ENCODE results near the gene DMRTC2.
A peak's percentile ranks its signal among the peaks of the same experiment; 100 is the strongest.

The DMRTC2 gene

GRCh38 chr19:41886761-41887710 lies 42.2 kb downstream of the DMRTC2 start:
- 75% methylated on average over 11 of the region's 13 CpGs for WGBS
- Histone ChIP-seq H2BK5ac (ENCODE audit: low read depth, low read length, poor library complexity, severe bottlenecking) (no peak overlapping the region), H2BK15ac (ENCODE audit: low read depth, poor library complexity, severe bottlenecking) (no peak overlapping the region), H2BK120ac (ENCODE audit: low read depth, low read length) (no peak overlapping the region), H3K23ac (ENCODE audit: low read length in 2 of 2) (no peak overlapping the region), H2AFZ (ENCODE audit: low read depth, low read length) (no peak overlapping the region), H3K9me3 (ENCODE audit: control insufficient read depth, low read length) (no peaks in the 10 kb centered on the region), H3K27ac (ENCODE audit: low read length, poor library complexity, severe bottlenecking) (peak overlapping the region; percentile 32), H3K9ac (ENCODE audit: low read length) (peak overlapping the region; percentile 37), H3K27me3 (ENCODE audit: control insufficient read depth in 1 of 2, insufficient read depth in 1 of 2, low read length in 2 of 2) (no peaks in the 10 kb centered on the region), H3K79me1 (replicated peaks; ENCODE audit: low read length, poor library complexity, severe bottlenecking) (peaks cover 41% of the 10 kb centered on the region), H2BK12ac (ENCODE audit: low read length in 2 of 2) (no peak overlapping the region), H4K91ac (ENCODE audit: low read length) (no peak overlapping the region), H3K14ac (ENCODE audit: low read length in 2 of 2) (no peak overlapping the region), H3K4me3 (ENCODE audit: insufficient read depth in 1 of 2, low read depth in 1 of 2, low read length in 2 of 2) (no peak overlapping the region), H3K4me2 (ENCODE audit: low read length, poor library complexity, severe bottlenecking) (peak overlapping the region; percentile 34), H2AK5ac (ENCODE audit: low read length, severe bottlenecking) (peak overlapping the region; percentile 59), H3K4me1 (ENCODE audit: control insufficient read depth, insufficient read depth, low read depth, low read length) (peaks cover 26% of the 10 kb centered on the region), H3K4ac (ENCODE audit: low read depth in 1 of 2, low read length in 2 of 2) (no peak overlapping the region), H3K18ac (ENCODE audit: low read depth in 1 of 2, low read length in 2 of 2) (no peak overlapping the region), H3K36me3 (ENCODE audit: control insufficient read depth in 1 of 2, insufficient read depth in 2 of 2, low read depth in 1 of 2, low read length in 2 of 2) (peaks cover 26 to 30% of the 10 kb centered on the region in 2 experiments), H4K8ac (ENCODE audit: low read length) (no peak overlapping the region)
- no peak for DNase-seq

GRCh38 chr19:41887711-41888382 lies 43.0 kb downstream of the DMRTC2 start:
- no peak overlapping the region for H2BK12ac ChIP-seq (ENCODE audit: low read length in 2 of 2)
- no peak overlapping the region for H3K18ac ChIP-seq (ENCODE audit: low read depth in 1 of 2, low read length in 2 of 2)
- no peaks in the 10 kb centered on the region for H3K27me3 ChIP-seq (ENCODE audit: control insufficient read depth in 1 of 2, insufficient read depth in 1 of 2, low read length in 2 of 2)
- peak overlapping the region; percentile 34 for H3K4me2 ChIP-seq (ENCODE audit: low read length, poor library complexity, severe bottlenecking)
- H4K91ac ChIP-seq (ENCODE audit: low read length), result no peak overlapping the region
- peaks cover 25% of the 10 kb centered on the region for H3K4me1 ChIP-seq (ENCODE audit: control insufficient read depth, insufficient read depth, low read depth, low read length)
- H3K14ac ChIP-seq (ENCODE audit: low read length in 2 of 2), result no peak overlapping the region
- no peak overlapping the region for H2BK120ac ChIP-seq (ENCODE audit: low read depth, low read length)
- peaks cover 34 to 38% of the 10 kb centered on the region in 2 experiments for H3K36me3 ChIP-seq (ENCODE audit: control insufficient read depth in 1 of 2, insufficient read depth in 2 of 2, low read depth in 1 of 2, low read length in 2 of 2)
- no peak overlapping the region for H2AFZ ChIP-seq (ENCODE audit: low read depth, low read length)
- peak; percentile 20 for DNase-seq
- no peaks in the 10 kb centered on the region for H3K9me3 ChIP-seq (ENCODE audit: control insufficient read depth, low read length)
- WGBS, result 72% methylated on average over 8 of the region's 17 CpGs
- peak overlapping the region; percentile 4 for H4K8ac ChIP-seq (ENCODE audit: low read length)
- H2BK5ac ChIP-seq (ENCODE audit: low read depth, low read length, poor library complexity, severe bottlenecking), result no peak overlapping the region
- peak overlapping the region; percentile 52 for H3K27ac ChIP-seq (ENCODE audit: low read length, poor library complexity, severe bottlenecking)
- H3K9ac ChIP-seq (ENCODE audit: low read length), result no peak overlapping the region
- H3K4ac ChIP-seq (ENCODE audit: low read depth in 1 of 2, low read length in 2 of 2), result no peak overlapping the region
- H2AK5ac ChIP-seq (ENCODE audit: low read length, severe bottlenecking), result peak overlapping the region; percentile 59
- H2BK15ac ChIP-seq (ENCODE audit: low read depth, poor library complexity, severe bottlenecking), result no peak overlapping the region
- peaks cover 48% of the 10 kb centered on the region for H3K79me1 ChIP-seq (replicated peaks; ENCODE audit: low read length, poor library complexity, severe bottlenecking)
- no peak overlapping the region for H3K23ac ChIP-seq (ENCODE audit: low read length in 2 of 2)
- no peak overlapping the region for H3K4me3 ChIP-seq (ENCODE audit: insufficient read depth in 1 of 2, low read depth in 1 of 2, low read length in 2 of 2)

- Histone ChIP-seq H2BK15ac (ENCODE audit: low read depth, poor library complexity, severe bottlenecking) (no peak overlapping the region), H3K27me3 (ENCODE audit: control insufficient read depth in 1 of 2, insufficient read depth in 1 of 2, low read length in 2 of 2) (no peaks in the 10 kb centered on the region), H2AFZ (ENCODE audit: low read depth, low read length) (no peak overlapping the region), H4K91ac (ENCODE audit: low read length) (no peak overlapping the region), H2BK12ac (ENCODE audit: low read length in 2 of 2) (no peak overlapping the region), H3K4ac (ENCODE audit: low read depth in 1 of 2, low read length in 2 of 2) (no peak overlapping the region), H2AK5ac (ENCODE audit: low read length, severe bottlenecking) (no peak overlapping the region), H2BK120ac (ENCODE audit: low read depth, low read length) (no peak overlapping the region), H3K14ac (ENCODE audit: low read length in 2 of 2) (no peak overlapping the region), H3K9me3 (ENCODE audit: control insufficient read depth, low read length) (no peaks in the 10 kb centered on the region), H3K4me3 (ENCODE audit: insufficient read depth in 1 of 2, low read depth in 1 of 2, low read length in 2 of 2) (no peak overlapping the region), H3K36me3 (ENCODE audit: control insufficient read depth in 1 of 2, insufficient read depth in 2 of 2, low read depth in 1 of 2, low read length in 2 of 2) (peaks cover 37 to 44% of the 10 kb centered on the region in 2 experiments), H4K8ac (ENCODE audit: low read length) (no peak overlapping the region), H3K4me2 (ENCODE audit: low read length, poor library complexity, severe bottlenecking) (no peak overlapping the region), H3K4me1 (ENCODE audit: control insufficient read depth, insufficient read depth, low read depth, low read length) (peaks cover 26% of the 10 kb centered on the region), H3K9ac (ENCODE audit: low read length) (no peak overlapping the region), H3K27ac (ENCODE audit: low read length, poor library complexity, severe bottlenecking) (no peak overlapping the region), H2BK5ac (ENCODE audit: low read depth, low read length, poor library complexity, severe bottlenecking) (no peak overlapping the region), H3K79me1 (replicated peaks; ENCODE audit: low read length, poor library complexity, severe bottlenecking) (peaks cover 51% of the 10 kb centered on the region), H3K23ac (ENCODE audit: low read length in 2 of 2) (no peak overlapping the region), H3K18ac (ENCODE audit: low read depth in 1 of 2, low read length in 2 of 2) (no peak overlapping the region)
- no peak for DNase-seq
- 94% methylated on average over 12 of the region's 12 CpGs for WGBS
These were observed 44.1 kb downstream of the DMRTC2 start for GRCh38 chr19:41888926-41889325.

- H3K79me1 ChIP-seq (replicated peaks; ENCODE audit: low read length, poor library complexity, severe bottlenecking), result peaks cover 47% of the 10 kb centered on the region
- H3K4me1 ChIP-seq (ENCODE audit: control insufficient read depth, insufficient read depth, low read depth, low read length), result peaks cover 26% of the 10 kb centered on the region
- no peak overlapping the region for H2AK5ac ChIP-seq (ENCODE audit: low read length, severe bottlenecking)
- H3K4ac ChIP-seq (ENCODE audit: low read depth in 1 of 2, low read length in 2 of 2), result no peak overlapping the region
- peaks cover 44 to 54% of the 10 kb centered on the region in 2 experiments for H3K36me3 ChIP-seq (ENCODE audit: control insufficient read depth in 1 of 2, insufficient read depth in 2 of 2, low read depth in 1 of 2, low read length in 2 of 2)
- H3K23ac ChIP-seq (ENCODE audit: low read length in 2 of 2), result no peak overlapping the region
- H2BK12ac ChIP-seq (ENCODE audit: low read length in 2 of 2), result no peak overlapping the region
- 97% methylated on average over 8 of the region's 8 CpGs for whole genome bisulfite sequencing
- peak overlapping the region; percentile 9 for H4K8ac ChIP-seq (ENCODE audit: low read length)
- H2BK120ac ChIP-seq (ENCODE audit: low read depth, low read length), result no peak overlapping the region
- H2AFZ ChIP-seq (ENCODE audit: low read depth, low read length), result no peak overlapping the region
- H3K4me3 ChIP-seq (ENCODE audit: insufficient read depth in 1 of 2, low read depth in 1 of 2, low read length in 2 of 2), result no peak overlapping the region
- no peak overlapping the region for H3K14ac ChIP-seq (ENCODE audit: low read length in 2 of 2)
- no peak overlapping the region for H3K4me2 ChIP-seq (ENCODE audit: low read length, poor library complexity, severe bottlenecking)
- no peaks in the 10 kb centered on the region for H3K9me3 ChIP-seq (ENCODE audit: control insufficient read depth, low read length)
- no peak overlapping the region for H3K9ac ChIP-seq (ENCODE audit: low read length)
- no peak overlapping the region for H3K27ac ChIP-seq (ENCODE audit: low read length, poor library complexity, severe bottlenecking)
- no peak overlapping the region for H3K18ac ChIP-seq (ENCODE audit: low read depth in 1 of 2, low read length in 2 of 2)
- H2BK15ac ChIP-seq (ENCODE audit: low read depth, poor library complexity, severe bottlenecking), result no peak overlapping the region
- no peaks in the 10 kb centered on the region for H3K27me3 ChIP-seq (ENCODE audit: control insufficient read depth in 1 of 2, insufficient read depth in 1 of 2, low read length in 2 of 2)
- H4K91ac ChIP-seq (ENCODE audit: low read length), result no peak overlapping the region
- no peak for DNase-seq
- H2BK5ac ChIP-seq (ENCODE audit: low read depth, low read length, poor library complexity, severe bottlenecking), result no peak overlapping the region
These were observed 45.1 kb downstream of the DMRTC2 start for GRCh38 chr19:41889896-41890295.
